GM21529 (cell line): ENCODE measurements around the gene MPPED2.

Experiments
- ATAC-seq: cut with Tn5 transposase; IDR thresholded peaks from one replicate; pipeline ENCODE4 v1.9.1; 2021; ENCODE audit not compliant: unreplicated experiment

MPPED2 gene

DNA sequence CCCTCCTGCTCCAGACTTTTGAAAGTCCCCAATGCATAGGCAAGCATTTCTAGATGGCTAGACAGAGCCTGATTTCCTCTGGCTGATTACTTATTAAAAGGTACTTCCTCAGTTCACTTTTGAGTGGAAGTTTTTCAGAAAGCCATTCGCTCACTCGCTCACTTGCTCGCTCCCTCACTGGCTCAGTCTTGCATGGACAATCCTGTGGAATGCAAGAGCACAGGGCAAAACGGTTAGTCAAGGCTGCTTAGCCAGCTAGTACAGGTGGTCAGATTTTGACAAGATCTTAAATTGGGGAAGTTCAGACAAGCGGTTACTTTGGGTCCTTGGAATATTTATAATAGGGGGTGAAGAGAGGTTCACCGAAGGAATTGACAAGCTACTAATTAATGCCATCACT, 162.3 kb downstream of the MPPED2 start:
- ATAC-seq: no peak

DNA sequence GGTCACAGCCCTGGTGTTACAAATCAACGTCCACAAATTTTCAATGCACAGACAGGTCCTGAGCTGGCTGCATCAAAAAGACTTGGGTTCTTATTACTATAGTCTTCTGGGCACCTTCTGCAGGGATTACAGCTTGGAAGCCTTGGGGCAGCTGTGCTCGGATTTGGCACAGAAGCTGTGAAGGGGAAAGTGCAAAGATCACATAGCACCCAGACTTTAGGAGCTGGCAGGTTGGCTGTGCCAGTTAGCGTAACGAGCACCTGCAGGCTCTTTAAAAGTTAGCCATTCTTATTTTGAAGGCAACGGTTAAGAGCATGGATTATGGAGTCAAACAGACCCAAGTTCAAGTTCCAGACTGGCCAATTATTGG, 162.9 kb downstream of the MPPED2 start:
- ATAC-seq: no peak

DNA sequence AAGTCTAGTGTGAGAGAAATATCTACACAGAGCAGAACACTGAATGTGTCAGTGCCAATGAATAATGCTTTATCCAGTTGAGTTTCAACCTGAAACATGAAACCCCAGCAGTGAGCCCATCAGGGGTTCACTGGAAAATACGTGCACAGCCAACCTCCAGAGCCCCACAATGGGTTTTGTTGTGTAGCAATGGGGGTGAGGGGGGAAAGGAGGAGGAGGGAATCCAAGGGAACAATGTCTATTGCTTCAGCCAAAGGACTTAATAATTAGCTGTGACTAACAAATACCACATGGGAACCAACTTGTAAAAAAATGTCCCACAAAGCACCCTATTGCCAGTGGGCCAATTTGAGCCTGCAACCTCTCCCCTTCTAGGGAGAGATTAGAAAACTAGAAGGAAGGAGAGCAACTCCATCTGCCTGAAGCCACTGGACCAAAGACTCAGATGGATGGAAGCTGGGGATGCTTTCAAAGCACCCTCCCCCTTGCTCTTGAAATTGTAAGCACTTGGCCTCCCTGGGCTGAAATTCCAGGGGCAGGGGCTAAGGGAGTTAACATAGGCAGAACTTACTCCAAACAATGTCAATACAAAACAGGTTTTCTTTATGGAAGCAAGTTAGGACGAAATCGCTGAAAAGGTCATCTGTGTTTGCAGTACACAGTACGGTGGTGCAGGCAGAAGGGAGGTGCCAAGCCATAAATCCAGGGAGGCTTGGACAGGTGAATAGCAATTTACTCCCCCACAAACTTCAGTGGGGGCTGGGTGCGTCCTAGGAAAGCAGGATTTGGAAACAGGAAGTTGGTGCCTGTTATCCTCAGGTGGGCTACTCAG, 163.5 kb downstream of the MPPED2 start:
- no peak for ATAC-seq

DNA sequence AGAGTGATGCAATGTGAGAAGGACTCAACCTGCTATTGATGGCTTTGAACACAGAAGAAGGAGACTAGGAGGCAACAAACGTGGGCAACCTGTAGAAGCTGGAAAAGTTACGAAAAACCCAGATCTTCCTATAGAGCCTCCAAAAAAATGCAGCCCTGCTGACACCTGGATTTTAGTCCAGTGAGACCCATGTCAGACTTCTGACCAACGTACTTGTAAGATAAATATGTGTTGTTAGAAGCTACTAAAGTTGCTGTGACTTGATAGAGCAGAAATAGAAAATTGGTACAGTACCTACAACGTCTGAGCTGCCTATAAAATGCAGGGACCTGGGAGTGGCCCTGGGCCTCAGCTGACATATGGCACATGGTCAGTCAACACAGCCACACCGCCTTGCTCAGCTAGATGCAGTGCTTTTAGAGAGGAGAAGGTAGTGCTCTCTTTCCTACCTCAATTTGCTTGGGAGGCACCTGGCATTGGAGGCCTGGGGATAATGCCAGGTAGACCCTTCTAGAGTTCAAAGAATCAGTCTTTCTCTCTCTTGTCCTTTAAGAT, 165.8 kb downstream of the MPPED2 start:
- ATAC-seq: no peak

- ATAC-seq: no peak
These were observed 171.3 kb downstream of the MPPED2 start for GRCh38 chr11:30414806-30415205.

- no peak for ATAC-seq
These were observed 171.9 kb downstream of the MPPED2 start for GRCh38 chr11:30414244-30414643.

GRCh38 chr11:30412509-30412908, 173.6 kb downstream of the MPPED2 start:
- ATAC-seq: no peak

GRCh38 chr11:30411383-30411782, 174.8 kb downstream of the MPPED2 start:
- ATAC-seq: no peak

DNA sequence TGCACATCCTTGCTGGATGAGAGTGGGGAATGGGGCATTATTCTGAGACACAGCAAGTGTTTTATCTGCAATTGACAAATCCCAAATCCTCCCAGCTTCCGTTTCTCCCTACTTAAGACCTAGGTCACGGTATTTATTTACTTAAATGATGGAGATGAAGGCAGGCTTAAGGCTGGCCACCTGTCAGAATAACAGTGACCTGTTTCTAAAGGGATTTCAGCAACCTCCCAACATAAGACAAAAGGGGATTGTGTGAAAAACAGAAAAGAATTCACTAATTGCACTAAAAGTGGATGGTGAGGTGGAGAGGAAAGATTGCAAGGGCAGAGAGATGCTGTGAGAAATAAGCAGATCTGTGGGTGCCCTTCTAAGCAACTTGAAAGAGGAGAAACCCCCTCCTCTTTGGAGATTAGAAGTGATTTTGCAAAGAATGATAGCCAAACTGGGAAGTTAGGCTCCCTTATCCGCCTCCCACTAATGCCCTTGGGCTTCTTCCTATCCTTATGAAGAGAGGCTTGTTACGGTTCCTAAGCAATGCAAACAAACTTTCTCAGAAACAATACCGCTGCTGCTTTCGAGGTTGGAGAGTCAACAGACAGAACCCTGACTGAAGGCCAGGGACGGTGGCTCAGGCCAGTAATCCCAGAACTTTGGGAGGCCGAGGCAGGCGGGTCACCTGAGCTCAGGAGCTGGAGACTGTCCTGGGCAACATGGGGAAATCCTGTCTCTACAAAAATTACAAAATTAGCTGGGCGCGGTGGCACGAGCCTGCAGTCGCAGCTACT, 179.0 kb downstream of the MPPED2 start:
- ATAC-seq: no peak

DNA sequence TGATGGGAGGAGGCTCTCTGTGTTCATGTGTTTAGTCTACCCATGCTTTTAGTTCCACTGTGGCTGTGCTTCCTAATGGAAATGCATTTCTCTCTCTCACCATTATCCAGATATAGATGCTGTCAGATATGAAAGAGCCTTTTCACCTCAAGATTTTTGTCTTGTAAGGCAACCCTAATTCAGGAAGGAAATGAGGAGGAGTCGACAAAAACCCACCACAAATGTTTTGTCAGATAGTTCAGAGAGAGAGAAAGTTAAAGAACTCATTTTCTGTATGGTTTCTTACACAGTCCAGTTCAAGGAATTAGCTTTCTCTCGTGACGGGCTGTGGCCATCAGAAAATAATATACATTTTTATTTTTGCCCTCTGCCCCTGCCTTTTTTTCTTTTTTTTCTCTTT, 180.8 kb downstream of the MPPED2 start:
- ATAC-seq: no peak

DNA sequence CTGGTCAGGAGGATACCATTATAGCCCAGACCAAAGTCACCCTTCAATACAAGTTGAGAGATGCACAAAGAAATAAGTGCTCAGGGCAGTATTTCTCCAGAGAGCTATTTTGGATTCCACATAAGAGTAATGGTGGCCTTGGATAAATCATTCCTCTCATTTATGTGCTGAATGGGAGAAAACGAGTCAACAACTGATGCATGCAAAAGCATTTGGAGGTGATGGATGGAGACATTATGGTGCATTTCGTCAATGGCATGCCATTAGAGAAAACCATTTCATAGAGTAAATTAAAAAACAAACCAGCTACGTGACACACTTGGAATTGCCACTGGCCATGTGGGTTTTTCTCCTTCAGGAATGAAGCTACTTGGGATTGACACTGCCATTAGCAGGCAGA, 182.0 kb downstream of the MPPED2 start:
- ATAC-seq: no peak

DNA sequence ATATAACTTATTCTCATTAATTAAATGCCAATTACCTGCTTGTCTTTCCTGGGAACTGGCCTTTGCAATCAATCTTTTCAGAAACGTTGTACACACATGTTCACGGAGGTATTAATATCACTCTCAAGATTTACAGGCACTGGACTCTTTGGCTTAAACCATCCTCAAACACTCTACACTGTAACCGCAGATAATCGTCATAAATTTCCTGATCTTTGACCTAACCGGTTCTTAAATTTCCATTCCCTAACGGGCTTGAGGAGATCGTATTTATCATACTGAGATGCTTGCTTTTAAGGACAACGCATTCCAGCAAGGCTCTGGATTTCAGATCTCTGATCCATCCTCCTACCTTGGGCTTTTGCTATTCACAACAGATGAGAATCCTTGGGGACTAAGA, 190.4 kb downstream of the MPPED2 start:
- no peak for ATAC-seq

- no peak for ATAC-seq
These were observed 193.1 kb downstream of the MPPED2 start for GRCh38 chr11:30393012-30393411.

GRCh38 chr11:30392221-30392784, 193.8 kb downstream of the MPPED2 start:
- ATAC-seq: no peak

DNA sequence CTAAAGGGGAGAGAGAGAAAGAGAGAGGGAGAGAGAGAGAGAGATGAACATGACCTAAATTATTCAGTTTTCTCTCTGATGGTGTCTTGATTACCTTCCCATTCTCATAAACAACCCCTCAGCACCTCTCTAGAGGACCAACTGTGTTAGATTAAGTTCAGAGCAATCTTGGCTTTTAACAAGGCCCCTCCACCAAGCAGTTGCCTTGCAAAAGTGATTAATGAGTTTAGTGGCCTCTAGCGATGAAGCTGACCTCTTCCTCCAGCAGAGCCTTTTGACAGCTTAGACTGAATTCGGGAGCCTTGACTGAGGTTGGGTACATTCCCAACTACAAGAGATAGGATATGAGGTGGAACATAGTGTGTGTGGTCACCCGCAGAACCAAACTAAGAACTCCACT, 197.2 kb downstream of the MPPED2 start:
- ATAC-seq: no peak

- no peak for ATAC-seq
These were observed 198.0 kb downstream of the MPPED2 start for GRCh38 chr11:30387891-30388861.

GRCh38 chr11:30381879-30382278, 204.3 kb downstream of the MPPED2 start:
- no peak for ATAC-seq

GRCh38 chr11:30380846-30381245, 205.3 kb downstream of the MPPED2 start:
- ATAC-seq: no peak

DNA sequence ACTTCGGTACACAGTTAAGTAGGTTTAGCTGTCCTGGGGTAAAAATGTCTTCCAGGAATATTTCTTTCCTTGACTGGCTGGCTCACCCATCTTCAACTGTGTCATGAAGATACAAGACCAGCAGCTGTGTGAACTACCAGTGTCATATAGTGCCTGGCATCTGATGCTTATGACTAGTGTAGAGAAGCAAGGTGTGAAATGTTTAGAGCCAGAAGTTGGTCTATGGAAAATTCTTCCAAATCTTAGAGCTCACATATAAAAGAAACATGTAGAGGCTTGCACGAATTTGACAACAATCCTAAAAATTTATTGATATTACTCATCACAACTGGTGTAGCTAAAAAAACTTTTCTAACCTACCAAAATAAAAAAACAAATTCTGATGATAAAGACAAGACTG, 208.8 kb downstream of the MPPED2 start:
- no peak for ATAC-seq

- no peak for ATAC-seq
These were observed 216.0 kb downstream of the MPPED2 start for GRCh38 chr11:30370164-30370563.

GRCh38 chr11:30368394-30368793, 217.8 kb downstream of the MPPED2 start:
- ATAC-seq: no peak
